ENCODE measurements around the gene EIF2B1.
"Not testable (repeated sequence)": the region's sequence is repeated elsewhere in the genome, so short reads cannot be mapped to it uniquely, and the experiment has no call there.

Gene EIF2B1

GRCh38 chr12:123617144-123617543 is 16.3 kb downstream of the EIF2B1 start:
- DNase-seq = no peak

DNA sequence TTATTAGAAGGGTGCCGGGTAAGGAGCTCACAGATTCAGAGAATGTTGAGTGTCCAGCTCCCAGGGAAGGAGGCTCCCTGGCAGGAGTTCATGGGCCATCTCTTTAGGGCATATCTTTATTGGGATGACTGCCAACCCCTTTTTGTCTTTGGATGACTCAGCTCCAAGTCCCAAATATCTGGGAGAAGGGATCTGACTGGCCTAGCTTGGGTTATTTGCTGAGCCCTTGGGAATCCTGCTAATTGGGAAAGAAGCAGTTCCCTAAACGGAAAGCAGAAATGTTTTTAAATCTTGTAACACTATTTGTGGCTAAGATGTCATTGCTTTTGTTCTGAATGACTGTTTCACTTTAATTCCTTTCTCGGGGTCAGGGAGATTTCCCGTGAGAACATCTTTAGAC is 19.0 kb downstream of the EIF2B1 start:
- DNase-seq = no peak

- no peak for DNase-seq
These were observed 19.4 kb downstream of the EIF2B1 start for GRCh38 chr12:123614110-123614509.

GRCh38 chr12:123608182-123608581 is 25.3 kb downstream of the EIF2B1 start:
- no peak for DNase-seq

- DNase-seq = no peak
These were observed 25.7 kb downstream of the EIF2B1 start for GRCh38 chr12:123607756-123608155.

GRCh38 chr12:123603495-123603894 is 30.0 kb downstream of the EIF2B1 start:
- DNase-seq = not testable (repeated sequence)

DNA sequence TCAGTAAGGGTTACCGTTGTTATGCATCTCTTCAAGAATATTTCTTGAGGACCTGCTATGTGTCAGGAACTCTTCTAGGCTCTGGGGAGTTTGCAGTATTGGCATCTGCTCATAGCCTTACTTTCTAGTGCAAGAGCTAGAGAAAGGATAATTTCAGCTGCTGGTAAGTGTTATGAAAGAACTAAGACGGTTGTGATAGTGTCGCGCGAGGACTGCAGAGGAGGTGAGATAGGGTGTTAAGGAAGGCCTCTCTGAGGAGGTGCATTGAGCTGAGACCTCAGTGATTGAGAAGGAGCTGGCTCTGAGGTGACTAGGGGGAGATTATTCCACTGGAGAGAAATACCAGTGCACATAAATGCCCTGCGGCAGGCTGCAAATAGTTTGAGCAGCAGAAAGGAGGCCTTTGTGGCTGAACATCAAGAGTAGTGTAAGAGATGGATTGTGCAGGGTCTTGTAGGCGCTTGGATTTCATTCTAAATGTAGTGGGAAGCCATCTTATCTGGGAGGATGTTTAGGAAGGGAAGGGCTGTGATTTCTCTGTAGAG is 30.8 kb downstream of the EIF2B1 start:
- DNase-seq = no peak

GRCh38 chr12:123601602-123602489 is 31.6 kb downstream of the EIF2B1 start, which contains the start of gene DDX55:
Gene DDX55 (plus strand): TSS chr12:123602099. CDS start chr12:123602149, 50 bp downstream.
- DNase-seq = peak; percentile 61 to 80 (median 68)

- no peak for DNase-seq
These were observed 33.8 kb downstream of the EIF2B1 start for GRCh38 chr12:123599721-123600120.

- no peak for DNase-seq
These were observed 34.2 kb downstream of the EIF2B1 start for GRCh38 chr12:123599310-123599709.

DNA sequence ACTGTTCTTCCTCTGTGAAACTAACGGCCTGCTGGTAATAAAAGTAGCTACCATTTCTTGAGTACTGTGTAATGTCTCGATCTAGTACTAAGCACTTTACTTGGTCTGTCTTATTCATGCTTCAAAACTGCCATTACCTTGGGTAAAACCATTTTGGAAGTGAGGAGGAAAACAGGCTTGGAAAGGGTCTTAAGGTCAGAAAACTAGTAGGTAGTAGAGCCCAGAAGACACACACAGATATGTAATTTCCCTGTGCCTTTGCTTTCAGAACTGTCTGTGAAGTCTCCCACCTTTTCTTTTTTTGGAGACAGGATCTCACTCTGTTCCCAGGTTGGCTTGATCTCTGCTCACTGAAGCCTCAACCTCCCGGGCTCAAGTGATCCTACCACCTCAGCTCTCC is 35.0 kb downstream of the EIF2B1 start:
- DNase-seq = no peak

- no peak for DNase-seq
These were observed 36.4 kb downstream of the EIF2B1 start for GRCh38 chr12:123597100-123597499.

DNA sequence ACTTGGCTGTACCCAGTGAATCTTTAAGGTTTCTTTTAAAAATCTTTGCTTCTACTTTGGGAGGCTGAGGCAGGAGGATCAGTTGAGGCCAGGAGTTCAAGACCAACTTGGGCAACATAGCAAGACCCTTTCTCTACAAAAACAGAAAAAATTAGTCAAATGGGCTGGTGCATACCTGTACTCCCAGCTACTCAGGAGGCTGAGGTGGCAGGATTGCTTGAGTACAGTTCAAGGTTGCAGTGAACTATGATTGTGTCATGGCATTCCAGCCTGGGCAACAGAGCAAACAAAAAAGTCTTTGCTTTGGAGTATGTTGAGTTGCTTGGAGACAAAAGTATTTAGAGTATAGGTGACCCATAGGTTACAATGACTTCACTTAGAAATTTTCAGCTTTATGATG is 37.8 kb downstream of the EIF2B1 start:
- no peak for DNase-seq

DNA sequence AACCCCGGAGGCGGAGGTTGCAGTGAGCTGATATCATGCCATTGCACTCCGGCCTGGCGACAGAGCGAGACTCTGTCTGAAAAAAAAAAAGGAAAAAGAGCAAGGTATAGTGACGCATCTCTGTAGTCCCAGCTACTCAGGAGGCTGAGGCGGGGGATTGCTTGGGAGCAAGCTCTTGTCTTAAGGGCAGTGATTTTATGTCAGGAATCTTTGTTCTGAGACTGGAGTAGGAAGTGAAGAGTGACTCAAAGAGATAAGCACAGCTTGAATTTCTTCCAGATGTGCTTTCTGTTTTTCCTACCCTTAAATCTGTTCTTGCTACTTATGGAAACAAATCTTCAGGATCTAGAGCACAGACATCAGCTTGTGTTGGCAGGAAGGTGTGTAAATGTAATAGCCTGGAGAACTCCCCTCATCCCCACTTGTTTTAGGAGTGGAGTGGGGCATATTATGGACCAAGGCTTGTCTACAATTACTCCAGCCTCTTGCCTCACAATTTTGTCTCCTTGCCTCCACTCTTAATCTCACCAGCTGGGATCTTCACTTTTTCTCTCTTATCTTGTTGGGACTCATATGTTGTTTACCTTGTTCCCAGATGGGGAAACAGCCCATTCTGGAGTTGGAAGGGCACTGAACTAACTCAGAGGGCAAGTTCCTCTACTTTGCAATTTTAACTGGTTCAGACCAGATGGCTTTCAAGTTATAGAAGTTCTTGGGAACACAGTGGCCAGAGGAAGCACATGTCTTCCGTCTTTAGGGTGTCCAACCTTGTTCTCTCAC is 41.6 kb downstream of the EIF2B1 start:
- DNase-seq = no peak

- DNase-seq = no peak
These were observed 52.7 kb downstream of the EIF2B1 start for GRCh38 chr12:123580772-123581171.

GRCh38 chr12:123578829-123579228 is 54.7 kb downstream of the EIF2B1 start:
- not testable (repeated sequence) for DNase-seq

DNA sequence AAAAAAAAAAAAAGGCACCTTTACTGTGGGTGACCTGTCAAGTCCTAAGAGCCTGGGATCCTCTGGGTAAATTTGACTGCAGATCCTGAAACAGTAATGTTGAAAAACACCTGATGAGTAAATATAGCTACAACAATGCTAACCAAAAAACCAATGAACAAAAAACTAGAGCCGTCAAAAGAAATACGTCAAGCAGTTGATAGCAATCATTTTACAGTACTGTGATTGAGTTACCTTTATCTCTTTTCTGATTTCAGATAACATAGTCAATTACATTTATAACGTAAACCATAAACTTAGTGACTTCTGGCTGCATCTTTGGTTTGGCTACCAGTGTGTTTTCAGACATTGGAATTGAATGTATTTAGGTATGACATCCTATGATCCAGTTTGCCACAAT is 55.2 kb downstream of the EIF2B1 start:
- DNase-seq = no peak

GRCh38 chr12:123576611-123577010 is 56.9 kb downstream of the EIF2B1 start:
- DNase-seq = no peak

DNA sequence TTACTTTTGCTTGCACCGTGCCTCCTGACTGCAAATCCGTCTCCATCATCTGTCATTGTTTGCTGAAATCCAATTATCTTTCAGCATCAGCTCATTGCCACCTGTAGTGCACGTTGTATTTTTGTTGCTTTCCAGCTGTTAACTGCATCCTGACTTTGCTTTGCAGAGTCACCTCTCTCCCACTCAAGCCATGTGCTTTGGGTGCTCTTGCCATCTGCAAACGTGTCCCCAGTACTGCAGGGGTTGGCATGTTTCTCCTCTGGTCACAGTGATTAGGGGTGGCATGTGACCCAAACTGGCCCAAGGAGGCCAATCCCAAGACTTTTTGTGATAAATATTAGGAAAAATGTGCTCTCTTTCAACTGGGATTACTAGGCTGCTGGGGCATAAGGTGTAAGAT is 59.6 kb downstream of the EIF2B1 start:
- DNase-seq = no peak

- no peak for DNase-seq
These were observed 61.1 kb downstream of the EIF2B1 start for GRCh38 chr12:123572391-123572790.

- DNase-seq = no peak
These were observed 62.1 kb downstream of the EIF2B1 start for GRCh38 chr12:123571343-123571813.

All from activated naive CD4-positive, alpha-beta T cell (primary cell).